Mesendoderm (in vitro differentiated cells): Measurements from ENCODE around the gene MIB2.
"Not testable (repeated sequence)": the region's sequence is repeated elsewhere in the genome, so short reads cannot be mapped to it uniquely, and the experiment has no call there.

ENCODE experiments used
- DNase-seq: peaks from one replicate; pipeline ENCODE4 v3.0.0; 2013
- H2AK5ac ChIP-seq: 2 replicates; pipeline ENCODE4 v1.6.1; 2013; ENCODE audit warnings: low read length, inconsistent platforms
- H2BK120ac ChIP-seq: 2 replicates; pipeline ENCODE4 v1.6.1; 2013; ENCODE audit warnings: low read depth, mild to moderate bottlenecking, low read length, moderate library complexity, mixed read lengths
- H2BK15ac ChIP-seq: replicated peaks from 2 replicates; pipeline ENCODE4 v1.6.1; 2013; ENCODE audit warnings: low read depth, mild to moderate bottlenecking, moderate library complexity
- H2BK5ac ChIP-seq: 2 replicates; pipeline ENCODE4 v1.6.1; 2013; ENCODE audit warnings: low read length, inconsistent platforms
- H3K18ac ChIP-seq: 2 replicates; pipeline ENCODE4 v1.6.1; 2013; ENCODE audit warnings: mild to moderate bottlenecking, low read length, mixed read lengths
- H3K23ac ChIP-seq: one replicate; pipeline ENCODE4 v1.6.1; 2013; ENCODE audit warnings: low read length
- H3K27ac ChIP-seq: 2 replicates; pipeline ENCODE4 v1.5.1; 2013; ENCODE audit warnings: low read depth, mild to moderate bottlenecking, inconsistent platforms, low read length, moderate library complexity
- H3K27me3 ChIP-seq: 2 replicates; pipeline ENCODE4 v1.6.1; 2013; ENCODE audit warnings: low read length, control low read depth, mild to moderate bottlenecking, inconsistent platforms; ENCODE audit not compliant: insufficient read depth, poor library complexity
- H3K36me3 ChIP-seq: 2 replicates; pipeline ENCODE4 v1.6.1; 2013; ENCODE audit warnings: low read length, inconsistent platforms; ENCODE audit not compliant: control insufficient read depth, insufficient read depth
- H3K4ac ChIP-seq: one replicate; pipeline ENCODE4 v1.6.1; 2013; ENCODE audit warnings: low read depth, mild to moderate bottlenecking, low read length, moderate library complexity
- H3K4me1 ChIP-seq: 2 replicates; pipeline ENCODE4 v1.6.1; 2013; ENCODE audit warnings: low read depth, low read length, inconsistent platforms; ENCODE audit not compliant: control insufficient read depth
- H3K4me2 ChIP-seq: 2 replicates; pipeline ENCODE4 v1.6.1; 2013; ENCODE audit warnings: low read length
- H3K4me3 ChIP-seq: 2 replicates; pipeline ENCODE4 v1.5.1; 2013; ENCODE audit warnings: mild to moderate bottlenecking, low read length
- H3K56ac ChIP-seq: one replicate; pipeline ENCODE4 v1.6.1; 2013; ENCODE audit warnings: low read length
- H3K79me1 ChIP-seq: 2 replicates; pipeline ENCODE4 v1.6.1; 2013; ENCODE audit warnings: low read length, inconsistent platforms
- H3K79me2 ChIP-seq: 2 replicates; pipeline ENCODE4 v1.6.1; 2013; ENCODE audit warnings: mild to moderate bottlenecking, low read length; ENCODE audit not compliant: control insufficient read depth, insufficient read depth
- H3K9ac ChIP-seq: 2 replicates; pipeline ENCODE4 v1.6.1; 2013; ENCODE audit warnings: low read length, inconsistent platforms
- H4K5ac ChIP-seq: one replicate; pipeline ENCODE4 v1.6.1; 2013; ENCODE audit warnings: low read length
- H4K8ac ChIP-seq: one replicate; pipeline ENCODE4 v1.6.1; 2013; ENCODE audit warnings: low read depth, mild to moderate bottlenecking, control low read depth, low read length, moderate library complexity
- WGBS: extraction: QIAGEN DNeasy Blood & Tissue Kit; methylation state at CpG from one replicate; pipeline ENCODE4 v1.1.7; 2013; ENCODE audit warnings: low lambda C conversion rate, missing lambda C conversion rate; ENCODE audit not compliant: insufficient coverage; ENCODE audit errors: extremely low coverage; 5-methylcytosine and 5-hydroxymethylcytosine counted together

The MIB2 gene

GRCh38 chr1:1640711-1641461 is 25.6 kb downstream of the MIB2 start:
- not testable (repeated sequence) for H3K36me3 ChIP-seq, H3K27ac ChIP-seq, H3K4ac ChIP-seq, H3K4me1 ChIP-seq, H2BK120ac ChIP-seq, H2BK5ac ChIP-seq, H2BK15ac ChIP-seq, H2AK5ac ChIP-seq, H3K4me3 ChIP-seq, H3K23ac ChIP-seq, H3K4me2 ChIP-seq, H3K79me1 ChIP-seq, H3K27me3 ChIP-seq, H3K79me2 ChIP-seq, H4K5ac ChIP-seq, H3K56ac ChIP-seq, H4K8ac ChIP-seq, DNase-seq, H3K9ac ChIP-seq, H3K18ac ChIP-seq
- WGBS = no CpG with 5 or more reads among the region's 38 CpGs

- H3K18ac ChIP-seq, DNase-seq: not testable (repeated sequence)
These were observed 31.0 kb downstream of the MIB2 start for GRCh38 chr1:1646326-1646725.

GRCh38 chr1:1647567-1648241 is 32.4 kb downstream of the MIB2 start:
- WGBS = no CpG with 5 or more reads among the region's 17 CpGs

More at GRCh38 chr1:1646326-1646725, 31.0 kb downstream of the MIB2 start:
- not testable (repeated sequence) for H2AK5ac ChIP-seq, H2BK5ac ChIP-seq, H3K9ac ChIP-seq, H3K79me1 ChIP-seq, H3K36me3 ChIP-seq, H4K5ac ChIP-seq, H3K4me1 ChIP-seq, H3K23ac ChIP-seq, H2BK15ac ChIP-seq, H3K27ac ChIP-seq, H4K8ac ChIP-seq, H3K4ac ChIP-seq, H3K79me2 ChIP-seq, H3K27me3 ChIP-seq, H3K4me3 ChIP-seq, H2BK120ac ChIP-seq, H3K56ac ChIP-seq, H3K4me2 ChIP-seq
- WGBS = no CpG with 5 or more reads among the region's 5 CpGs

GRCh38 chr1:1648265-1648664 is 33.0 kb downstream of the MIB2 start:
- WGBS = no CpG with 5 or more reads among the region's 11 CpGs
- not testable (repeated sequence) for H2BK5ac ChIP-seq, H3K36me3 ChIP-seq, H2BK15ac ChIP-seq, H3K56ac ChIP-seq, H4K8ac ChIP-seq, H3K27ac ChIP-seq, H3K9ac ChIP-seq, H3K4ac ChIP-seq, H4K5ac ChIP-seq, DNase-seq, H3K4me3 ChIP-seq, H2AK5ac ChIP-seq, H3K79me1 ChIP-seq, H2BK120ac ChIP-seq, H3K4me1 ChIP-seq, H3K4me2 ChIP-seq, H3K18ac ChIP-seq, H3K27me3 ChIP-seq, H3K23ac ChIP-seq, H3K79me2 ChIP-seq

More at GRCh38 chr1:1647567-1648241, 32.4 kb downstream of the MIB2 start:
- not testable (repeated sequence) for H3K4me3 ChIP-seq, H3K79me1 ChIP-seq, H3K27ac ChIP-seq, H2BK15ac ChIP-seq, H3K4me2 ChIP-seq, H2AK5ac ChIP-seq, H4K5ac ChIP-seq, H3K36me3 ChIP-seq, DNase-seq, H3K9ac ChIP-seq, H3K4ac ChIP-seq, H3K4me1 ChIP-seq, H3K18ac ChIP-seq, H3K56ac ChIP-seq, H3K79me2 ChIP-seq, H2BK5ac ChIP-seq, H3K27me3 ChIP-seq, H3K23ac ChIP-seq, H4K8ac ChIP-seq, H2BK120ac ChIP-seq

GRCh38 chr1:1658583-1659549 is 43.6 kb downstream of the MIB2 start, which contains the start of gene CDK11B:
Gene CDK11B, minus strand, starts transcription at chr1:1659004. Its CDS starts 1,519 bp downstream, at chr1:1657485.
- no CpG with 5 or more reads among the region's 96 CpGs for WGBS

More at GRCh38 chr1:1658583-1659549, 43.6 kb downstream of the MIB2 start, which contains the start of gene CDK11B:
- H3K18ac ChIP-seq, H4K5ac ChIP-seq, H3K79me2 ChIP-seq, H3K4me2 ChIP-seq, H2AK5ac ChIP-seq, H4K8ac ChIP-seq, H2BK15ac ChIP-seq, H2BK120ac ChIP-seq, H3K23ac ChIP-seq, H3K4me1 ChIP-seq, H3K27me3 ChIP-seq, H3K36me3 ChIP-seq, H2BK5ac ChIP-seq, H3K79me1 ChIP-seq, H3K4ac ChIP-seq: not testable (repeated sequence)
- peak; percentile 99 for DNase-seq
- Histone ChIP-seq H3K56ac (peak within 1 kb of the TSS; percentile 97), H3K9ac (peak within 1 kb of the TSS; percentile 83), H3K4me3 (peak within 1 kb of the TSS; percentile 85), H3K27ac (peak within 1 kb of the TSS; percentile 96)
